T-helper 2 cell treated with Interferon-gamma antibody and Interleukin-4, amounts not matched to agents 100 ng/mL and 5 ng/mL, for 36 hours (primary cell): ENCODE data around the gene MAD1L1. TPM values are rescaled to one million over a fixed set of nuclear protein-coding genes. Genes with fewer than 3 reads are reported as not detected.

Experiments used
- intact Hi-C: fragments of 100-400 bp; cut with micrococcal nuclease; formaldehyde crosslinking; loops from one replicate; pipeline ENCODE4 v1.15.1; 2023
- total RNA-seq: library from RNA; stranded (reverse); gene quantifications from 2 replicates; pipeline ENCODE4 v1.2.3, GENCODE V29; 2022

The MAD1L1 gene
- total RNA-seq, 1 donor from 2014 or later = 130 TPM

DNA sequence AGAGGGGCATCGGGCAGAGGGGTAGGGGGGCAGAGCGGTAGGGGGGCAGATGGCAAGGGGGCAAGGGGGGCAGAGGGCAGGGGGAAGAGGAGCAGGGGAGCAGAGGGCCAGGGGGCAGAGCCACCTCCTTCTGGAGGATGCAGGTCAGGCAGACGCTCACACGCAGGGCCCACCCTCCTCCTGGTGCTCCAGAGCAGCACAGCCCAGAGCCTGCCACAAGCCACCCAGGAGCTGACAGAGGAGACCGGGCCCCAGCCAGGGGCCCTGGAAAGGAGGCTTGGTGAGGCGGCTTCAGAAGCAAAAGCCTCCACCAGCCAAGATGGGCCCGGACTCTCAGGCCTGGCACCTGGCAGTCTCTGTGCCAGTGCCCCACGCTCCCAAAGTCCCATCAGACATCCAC is 13.1 kb downstream of the MAD1L1 start:
- intact Hi-C loops = no loop called here

DNA sequence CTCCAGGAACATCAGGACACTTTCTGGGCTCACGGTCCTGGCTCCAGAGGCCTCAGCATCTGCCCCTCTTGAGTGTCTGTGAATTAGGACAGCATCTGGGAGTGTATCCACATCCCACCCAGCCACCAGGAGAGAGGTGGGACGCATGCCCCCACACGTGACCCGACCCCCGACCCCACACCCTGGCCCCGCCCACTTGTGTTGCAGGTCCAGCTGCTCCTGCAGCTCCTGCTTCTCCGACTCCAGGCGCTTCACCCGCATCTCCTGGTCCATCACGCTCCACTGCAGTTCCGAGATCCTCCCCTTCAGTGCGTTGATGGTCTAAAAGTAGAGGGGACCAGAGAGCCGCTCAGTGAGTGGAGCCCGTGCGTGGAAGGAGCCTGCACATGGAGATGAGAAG is 13.6 kb downstream of the MAD1L1 start:
- intact Hi-C loops = no loop called here

DNA sequence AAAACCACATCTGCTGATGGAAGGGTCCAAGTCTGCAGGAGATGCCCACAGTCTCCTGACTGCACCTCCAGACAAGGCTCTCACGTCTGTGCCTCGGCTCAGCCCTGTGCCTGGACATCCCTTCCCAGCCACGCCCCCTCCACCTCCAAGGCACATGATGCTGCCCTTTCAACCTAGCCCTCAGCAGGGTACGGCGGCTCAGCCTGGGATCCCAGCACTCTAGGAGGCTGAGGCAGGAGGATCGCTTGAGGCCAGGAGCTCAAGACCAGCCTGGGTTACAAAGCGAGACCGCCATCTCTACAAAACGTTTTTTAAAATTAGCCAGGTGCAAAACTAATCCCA is 14.3 kb downstream of the MAD1L1 start:
- intact Hi-C loops = no loop called here

- intact Hi-C loops = no loop called here
Observed at GRCh38 chr7:2217716-2218443, 14.9 kb downstream of the MAD1L1 start.

DNA sequence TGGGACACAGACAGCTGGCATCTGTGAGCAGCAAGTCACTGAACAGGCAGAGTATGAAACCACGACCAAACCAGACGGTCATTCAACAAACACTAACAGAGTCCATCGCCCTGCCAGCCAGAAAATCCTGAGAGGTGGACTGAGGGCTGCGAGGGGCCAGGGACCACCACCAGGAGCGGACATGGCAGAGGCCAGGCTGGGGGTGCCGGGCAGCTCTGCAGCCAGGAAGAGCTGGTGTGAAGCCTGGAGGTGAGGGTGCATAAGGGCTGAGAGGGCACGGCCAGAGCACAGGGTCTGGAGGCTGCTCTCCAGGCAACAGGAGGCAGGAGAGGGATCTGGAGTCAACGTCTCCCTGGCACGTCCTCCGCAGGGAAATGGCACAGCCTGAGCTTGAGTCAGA is 15.5 kb downstream of the MAD1L1 start:
- intact Hi-C loops = no loop called here

- intact Hi-C loops = no loop called here
Observed at GRCh38 chr7:2215851-2216250, 16.9 kb downstream of the MAD1L1 start.

- intact Hi-C loops = no loop called here
Observed at GRCh38 chr7:2214636-2215035, 18.1 kb downstream of the MAD1L1 start.

DNA sequence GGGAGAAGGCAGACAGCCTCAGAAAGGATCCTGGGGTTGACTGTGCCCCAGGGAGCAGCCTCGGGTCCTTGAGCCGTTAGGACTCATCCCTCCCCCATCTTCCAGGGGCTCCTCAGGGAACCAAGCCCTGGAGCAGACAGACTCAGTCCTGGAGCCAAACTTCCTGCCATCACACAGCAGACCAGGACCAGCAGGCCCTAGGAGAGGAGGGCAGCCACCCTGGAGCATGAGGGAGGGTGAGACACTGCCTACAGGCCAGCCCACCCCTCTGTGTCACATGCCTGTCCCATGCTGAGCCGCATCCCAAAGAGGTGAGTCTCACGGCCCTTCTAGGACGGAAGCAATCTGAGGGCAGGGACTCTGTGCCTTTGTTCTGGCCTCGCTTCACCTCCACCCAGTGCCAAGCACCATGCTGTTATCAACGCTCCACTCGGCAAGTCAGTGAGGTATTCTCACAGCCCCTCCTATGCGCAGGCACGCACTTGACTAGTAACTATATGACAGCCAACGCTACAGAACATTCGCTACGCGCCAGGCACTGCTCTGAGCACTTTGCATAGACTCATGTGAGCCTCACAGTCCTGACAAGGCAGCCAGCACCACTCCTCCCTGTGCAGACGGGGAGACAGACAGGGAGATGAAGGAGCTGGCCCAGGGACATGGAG is 19.1 kb downstream of the MAD1L1 start:
- intact Hi-C loops = no loop called here

- intact Hi-C loops = no loop called here
Observed at GRCh38 chr7:2212906-2213305, 19.8 kb downstream of the MAD1L1 start.

- intact Hi-C loops = no loop called here
Observed at GRCh38 chr7:2211926-2212325, 20.8 kb downstream of the MAD1L1 start.

DNA sequence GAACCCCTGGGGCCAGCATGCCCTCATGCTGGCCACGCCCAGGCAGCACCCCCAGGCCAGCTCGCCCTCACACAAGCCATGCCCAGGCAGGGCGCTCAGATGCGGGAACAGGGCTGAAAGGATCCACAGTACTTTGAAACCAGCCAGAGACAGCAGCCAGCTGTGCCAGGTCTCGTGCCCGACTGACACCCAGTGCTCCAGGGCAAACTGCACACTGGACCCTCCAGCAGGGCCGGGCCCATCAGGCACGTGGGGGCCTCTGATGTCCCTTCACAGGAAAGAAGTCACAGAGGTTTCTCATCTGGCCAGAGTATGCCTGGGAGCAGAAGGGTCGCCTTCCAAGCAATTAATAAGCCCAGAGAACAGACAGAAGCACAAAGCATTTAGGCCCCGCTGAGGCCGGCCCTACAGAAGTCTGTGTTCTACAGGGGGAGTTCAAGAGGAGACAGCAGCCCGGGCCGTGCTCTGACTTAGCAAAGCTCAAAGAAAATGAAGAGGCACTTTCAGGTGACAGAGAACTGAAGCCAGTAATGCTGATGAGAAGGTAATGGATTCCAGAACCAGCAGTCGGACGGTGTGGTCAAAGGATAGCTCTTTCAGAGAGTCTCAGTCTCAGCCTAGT is 21.4 kb downstream of the MAD1L1 start:
- intact Hi-C loops = no loop called here

GRCh38 chr7:2210551-2211258 is 22.0 kb downstream of the MAD1L1 start:
- intact Hi-C loops = no loop called here

DNA sequence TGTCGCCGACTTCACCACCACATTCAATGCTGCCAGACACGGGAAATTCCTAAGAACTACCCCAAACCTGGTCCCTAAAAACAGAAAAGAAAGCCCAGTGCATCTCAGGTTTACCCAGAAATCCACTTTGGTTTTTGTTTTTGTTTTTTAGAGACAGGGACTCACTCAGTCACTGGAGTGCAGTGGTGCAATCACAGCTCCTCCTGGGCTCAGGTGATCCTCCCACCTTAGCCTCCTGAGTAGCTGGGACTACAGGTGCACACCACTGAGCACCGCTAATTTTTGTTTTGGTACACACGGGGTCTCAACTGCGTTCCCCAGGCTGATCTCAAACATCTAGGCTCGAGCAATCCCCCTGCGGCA is 22.8 kb downstream of the MAD1L1 start:
- intact Hi-C loops = loop anchor here (10.0 kb wide), 1 partner anchor 545 kb away; no protein-coding TSS in a partner anchor

GRCh38 chr7:2209146-2209960 is 23.4 kb downstream of the MAD1L1 start:
- intact Hi-C loops = loop anchor here (10.0 kb wide), 1 partner anchor 545 kb away; no protein-coding TSS in a partner anchor

DNA sequence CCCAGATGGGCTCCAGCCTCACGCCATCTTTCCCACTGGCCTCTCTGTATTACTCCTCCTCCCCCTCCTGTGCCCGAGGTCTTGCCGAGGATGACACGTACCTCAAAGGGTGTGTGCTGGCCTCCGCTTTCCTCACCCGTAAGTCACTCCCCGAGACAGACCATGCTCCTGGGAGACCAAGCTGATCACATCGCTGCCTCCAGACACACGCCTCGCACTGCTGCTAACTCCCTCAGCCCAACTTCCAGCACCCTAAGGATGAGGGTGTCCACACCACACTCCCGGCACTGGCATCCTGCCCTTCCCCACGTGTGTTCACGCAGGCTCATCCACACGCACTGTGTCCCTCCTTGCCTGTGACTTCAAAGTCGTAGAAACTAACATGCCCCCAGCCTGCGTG is 24.0 kb downstream of the MAD1L1 start:
- intact Hi-C loops = loop anchor here (10.0 kb wide), 1 partner anchor 544 kb away; no protein-coding TSS in a partner anchor

GRCh38 chr7:2205036-2205780 is 27.5 kb downstream of the MAD1L1 start:
- intact Hi-C loops = loop anchor here (10.0 kb wide), 1 partner anchor 540 kb away; no protein-coding TSS in a partner anchor

DNA sequence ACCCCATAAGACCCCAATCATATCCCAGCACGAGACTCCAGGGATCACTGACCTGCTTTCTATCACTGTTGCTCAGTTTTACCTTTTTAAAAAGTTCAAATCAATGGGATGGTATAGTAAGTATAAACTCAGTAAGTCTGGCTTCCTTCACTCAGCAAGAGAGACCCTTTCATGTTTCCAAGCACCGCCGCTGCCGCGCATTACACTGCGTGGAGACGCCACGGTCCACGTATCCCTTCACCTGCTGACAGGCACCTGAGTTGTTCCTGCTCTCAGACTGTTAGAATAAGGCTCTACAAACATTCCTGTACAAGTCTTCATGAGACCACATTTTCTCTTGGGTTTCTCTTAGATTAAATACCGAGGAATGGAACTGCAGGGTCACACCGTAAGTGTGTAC is 28.3 kb downstream of the MAD1L1 start:
- intact Hi-C loops = loop anchor here (10.0 kb wide), 1 partner anchor 540 kb away; no protein-coding TSS in a partner anchor

- intact Hi-C loops = loop anchor here (10.0 kb wide), 1 partner anchor 539 kb away; no protein-coding TSS in a partner anchor
Observed at GRCh38 chr7:2203766-2204300, 28.9 kb downstream of the MAD1L1 start.

- intact Hi-C loops = loop anchor here (10.0 kb wide), 1 partner anchor 538 kb away; no protein-coding TSS in a partner anchor
Observed at GRCh38 chr7:2202901-2203765, 29.6 kb downstream of the MAD1L1 start.
